GM23248 (cell line): ENCODE measurements around the gene DUSP1.

Experiments
- EZH2 ChIP-seq: fragments of 200-600 bp; sonication (generic); IDR thresholded peaks from 2 replicates; pipeline ENCODE4 v1.6.1; 2018; ENCODE audit warnings: antibody characterized with exemption, mild to moderate bottlenecking; ENCODE audit not compliant: insufficient read depth, poor library complexity, severe bottlenecking
- EZH2phosphoT487 ChIP-seq: fragments of 200-600 bp; sonication (generic); IDR thresholded peaks from 2 replicates; pipeline ENCODE4 v1.6.1; 2018; ENCODE audit warnings: antibody characterized with exemption, moderate library complexity, mild to moderate bottlenecking, low read depth; ENCODE audit not compliant: insufficient read depth

- TF ChIP-seq EZH2 (no peak), EZH2phosphoT487 (no peak)
These were observed 44.0 kb downstream of the DUSP1 start for GRCh38 chr5:172726966-172727365.
